HG02642 (cell line): ENCODE data around the gene NPPC.
"Not testable (repeated sequence)": the region's sequence is repeated elsewhere in the genome, so short reads cannot be mapped to it uniquely, and the experiment has no call there.

Experiments
- ATAC-seq: cut with Tn5 transposase; IDR thresholded peaks from one replicate; pipeline ENCODE4 v1.9.1; 2021; ENCODE audit warnings: mild to moderate bottlenecking; ENCODE audit not compliant: unreplicated experiment, poor library complexity

The NPPC gene

DNA sequence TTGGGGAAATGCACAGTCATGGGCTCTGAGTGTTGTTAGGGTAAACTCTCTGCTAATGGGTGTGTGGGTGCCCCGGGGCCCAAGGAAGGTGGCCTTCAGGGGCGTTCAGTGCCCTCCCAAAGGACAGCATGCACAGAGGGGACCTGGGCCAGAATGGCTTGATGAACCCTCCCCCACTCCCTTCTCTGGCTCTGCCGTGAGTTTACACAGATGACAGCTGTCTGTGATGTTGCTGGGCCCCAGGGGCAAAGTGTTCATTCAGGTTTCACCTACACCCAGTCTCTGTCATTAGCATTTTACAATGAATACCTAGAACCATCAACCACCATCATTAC, 3.2 kb downstream of the NPPC start:
- no peak for ATAC-seq

DNA sequence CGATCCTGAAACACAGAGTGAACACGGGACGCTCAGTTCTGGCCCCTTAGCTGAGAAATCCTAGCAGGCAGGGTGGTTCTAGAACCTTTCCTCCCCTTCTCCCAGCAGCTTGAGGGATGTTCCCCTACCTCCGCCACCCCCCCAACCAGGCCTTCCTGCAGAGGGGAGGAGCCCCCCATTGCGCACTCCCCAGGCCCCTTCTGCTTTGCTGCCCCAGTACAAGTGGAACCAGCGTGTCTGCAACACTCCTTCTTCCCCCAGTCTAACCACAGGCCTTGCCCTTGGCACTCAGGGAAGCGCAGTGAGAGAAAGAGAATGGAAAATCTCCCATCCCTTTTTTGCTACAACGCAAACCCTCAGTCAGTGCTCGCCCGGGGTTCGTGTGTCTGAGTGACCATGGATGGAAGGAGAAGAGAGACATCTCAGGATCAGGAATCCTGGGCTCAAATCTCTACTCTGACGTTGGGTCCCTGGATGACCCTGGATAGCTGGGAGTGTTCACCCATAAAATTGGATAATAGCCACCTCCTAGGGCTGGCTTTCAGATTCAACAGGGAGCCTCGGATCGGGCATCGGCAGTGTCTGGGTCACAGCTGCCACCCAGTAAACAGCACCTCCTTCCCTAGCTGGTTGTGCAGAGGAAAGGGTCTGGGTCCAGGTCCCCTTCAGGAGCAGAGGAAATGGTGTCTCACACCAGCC, 3.7 kb downstream of the NPPC start:
- ATAC-seq: no peak

DNA sequence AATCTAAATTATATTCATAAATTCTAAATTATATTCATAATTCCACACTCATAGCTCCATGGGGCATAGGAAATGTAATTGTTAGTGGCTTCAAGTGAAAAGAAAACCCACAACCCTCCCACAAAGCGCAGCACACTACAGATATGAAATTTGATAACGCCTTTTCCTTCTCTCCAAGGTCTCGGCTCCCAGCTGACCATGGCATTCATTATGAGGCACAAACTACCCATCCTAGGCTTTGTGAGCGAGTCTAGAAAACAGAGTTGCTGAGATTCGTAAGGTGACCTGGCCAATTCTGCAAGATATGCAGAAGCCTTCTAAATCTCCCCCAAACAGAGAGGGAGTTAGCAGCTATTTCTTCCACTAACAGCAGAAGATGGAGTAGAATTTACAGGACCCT, 5.4 kb downstream of the NPPC start:
- ATAC-seq: no peak

DNA sequence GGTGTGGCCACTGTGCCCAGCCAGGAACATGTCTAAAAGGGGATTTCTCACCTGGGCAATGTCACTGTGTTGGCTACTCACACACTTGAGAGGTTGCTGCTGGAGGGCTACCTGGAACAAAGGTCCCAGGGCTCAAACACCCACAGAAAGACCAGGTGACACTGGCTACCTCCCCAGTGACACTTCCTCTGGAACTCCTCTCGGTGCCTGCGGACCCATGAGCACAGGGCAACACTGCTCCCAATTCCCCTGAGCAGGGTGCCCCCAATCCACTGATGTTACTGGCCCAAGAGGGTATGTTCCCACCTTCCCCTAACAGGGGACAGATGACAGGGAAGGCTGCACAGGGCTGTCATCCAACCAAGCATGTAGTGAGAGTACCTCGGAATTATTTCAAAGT, 5.8 kb downstream of the NPPC start:
- no peak for ATAC-seq

DNA sequence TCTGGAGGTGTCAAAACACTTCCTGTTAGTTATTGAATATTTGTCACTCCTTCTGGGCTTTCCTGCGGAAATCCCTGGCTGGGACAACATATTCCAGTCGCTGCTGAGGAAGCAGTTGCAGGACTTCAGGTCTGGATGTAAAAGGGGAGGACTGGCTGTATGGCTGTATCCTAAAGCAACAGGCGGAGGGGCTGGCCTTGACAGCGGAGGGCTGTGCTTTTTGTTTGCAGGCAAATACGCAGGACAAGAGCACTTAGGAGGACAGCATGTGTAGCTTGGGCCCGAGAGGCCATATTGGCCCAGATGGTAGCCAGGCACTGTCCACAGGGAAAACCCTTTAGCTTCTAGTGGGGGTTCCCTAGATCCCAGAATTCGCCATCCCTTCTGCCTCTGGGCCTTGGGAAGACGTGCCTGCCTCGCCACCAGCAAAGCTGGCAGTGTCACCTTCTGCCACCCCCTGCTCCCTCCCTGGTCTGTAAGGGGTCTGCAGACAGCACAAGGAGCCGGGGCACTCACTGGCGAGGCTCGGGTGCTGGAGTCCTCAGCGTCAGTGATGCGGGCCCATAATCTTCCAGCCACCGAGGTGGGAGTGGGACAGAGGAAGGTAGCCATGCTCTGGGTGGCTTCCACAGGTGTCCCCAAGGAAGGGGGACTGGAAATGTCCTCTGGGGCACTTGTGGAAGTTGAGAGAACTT, 6.7 kb downstream of the NPPC start:
- ATAC-seq: no peak

DNA sequence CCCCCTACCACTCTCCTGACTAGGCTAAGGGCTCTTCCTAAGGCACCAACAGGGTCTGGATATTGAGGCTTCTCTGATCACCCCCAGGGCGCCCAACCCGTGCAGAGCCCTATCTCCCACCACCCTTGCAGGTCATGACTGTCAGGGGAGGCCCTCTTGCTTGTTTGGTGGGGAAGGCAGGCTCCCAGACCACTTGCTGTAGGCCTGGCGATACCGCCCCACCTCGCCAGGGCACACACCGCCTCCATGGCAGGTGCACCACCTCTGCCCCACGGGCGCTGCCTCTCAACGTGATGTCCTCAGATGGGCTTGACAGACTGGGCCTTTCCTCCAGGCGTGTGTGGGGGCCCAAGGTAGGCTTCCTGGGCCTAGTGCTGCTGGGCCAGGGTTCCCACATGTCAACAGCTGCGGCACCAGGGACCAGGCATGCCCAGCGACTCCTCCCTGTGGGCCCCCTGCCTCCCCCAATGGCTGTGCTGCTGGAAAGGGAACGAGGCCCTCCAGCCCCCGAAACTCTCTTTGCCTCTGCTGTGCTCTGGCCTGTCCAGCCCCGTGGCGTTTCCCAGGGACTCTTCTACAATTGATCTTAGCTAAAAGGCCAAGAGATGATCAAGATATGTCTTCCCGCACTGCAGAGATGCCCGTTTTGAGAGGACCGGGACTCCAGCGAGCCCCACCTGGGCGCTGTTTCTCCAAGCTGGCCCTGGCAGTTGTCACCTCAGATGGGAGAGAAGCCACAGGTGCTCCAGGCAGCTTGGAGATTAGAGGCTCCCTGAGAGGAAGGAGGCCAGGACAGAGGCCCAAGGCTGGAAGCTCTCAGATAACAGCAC, 7.5 kb downstream of the NPPC start:
- no peak for ATAC-seq

DNA sequence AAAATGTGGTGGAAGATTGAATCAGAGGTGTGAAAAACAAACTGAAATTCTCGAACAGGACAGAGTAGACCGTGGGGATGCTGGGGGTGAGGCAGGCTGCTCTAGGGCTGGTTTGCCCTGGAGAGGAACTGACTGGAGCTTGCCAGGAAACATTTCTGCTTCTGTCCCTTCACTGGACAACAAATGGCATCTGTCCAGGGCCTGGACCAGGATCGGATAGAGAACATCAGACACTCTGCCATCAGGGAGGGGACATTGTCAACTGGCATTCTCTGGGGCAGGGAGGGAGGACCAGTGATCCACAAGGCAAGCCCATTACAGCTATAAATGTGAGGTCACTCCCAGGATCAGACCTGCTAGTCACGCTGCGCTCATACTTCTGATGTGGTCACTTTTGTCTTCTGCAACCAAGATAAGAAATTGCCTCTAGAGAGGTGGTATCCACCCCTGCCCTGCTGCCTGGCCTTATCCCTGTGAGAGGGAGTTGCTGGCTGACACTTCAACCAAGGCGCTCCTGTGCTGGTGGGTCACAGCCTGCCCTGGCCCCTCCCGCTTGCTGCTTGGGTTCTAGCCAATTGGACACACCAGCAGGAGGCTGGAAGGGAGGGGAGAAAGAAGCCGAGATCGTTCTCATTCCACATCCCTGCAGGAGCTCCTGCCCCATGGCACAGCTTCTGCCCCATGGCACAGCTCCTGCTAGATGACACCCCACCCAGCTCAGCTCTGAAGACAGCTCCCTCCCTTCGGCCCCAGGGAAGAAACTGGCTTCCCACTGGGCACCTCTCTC, 8.7 kb downstream of the NPPC start:
- no peak for ATAC-seq

DNA sequence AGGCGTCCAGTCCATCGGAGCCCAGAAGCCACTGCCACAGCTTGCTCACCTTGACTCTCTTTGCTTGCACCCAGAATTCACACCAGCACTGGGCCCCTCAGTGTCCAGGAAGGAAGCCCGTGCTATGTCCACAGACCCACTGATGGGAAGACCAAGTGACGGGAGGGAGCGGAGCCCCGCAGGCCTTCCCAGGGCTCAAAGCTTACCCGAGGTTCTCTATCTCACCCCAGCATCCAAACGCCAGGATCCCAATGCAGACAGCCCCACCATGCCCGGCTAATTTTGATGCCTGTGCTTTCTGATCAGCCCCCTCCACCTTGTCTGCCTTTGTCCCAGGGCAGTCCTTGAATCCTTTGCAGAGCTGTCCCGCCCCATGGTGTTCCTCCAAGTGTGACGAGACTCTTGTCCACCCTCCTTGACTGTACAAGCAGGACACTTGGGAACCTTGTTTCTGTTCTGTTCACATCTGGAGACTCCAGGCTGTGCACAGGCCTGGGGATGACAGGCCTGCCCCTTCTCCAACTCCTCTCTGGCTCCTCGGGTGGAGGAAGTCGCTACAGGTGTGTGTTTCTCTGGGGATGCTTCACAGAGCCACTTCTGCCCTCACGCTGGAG, 12.0 kb downstream of the NPPC start:
- no peak for ATAC-seq

DNA sequence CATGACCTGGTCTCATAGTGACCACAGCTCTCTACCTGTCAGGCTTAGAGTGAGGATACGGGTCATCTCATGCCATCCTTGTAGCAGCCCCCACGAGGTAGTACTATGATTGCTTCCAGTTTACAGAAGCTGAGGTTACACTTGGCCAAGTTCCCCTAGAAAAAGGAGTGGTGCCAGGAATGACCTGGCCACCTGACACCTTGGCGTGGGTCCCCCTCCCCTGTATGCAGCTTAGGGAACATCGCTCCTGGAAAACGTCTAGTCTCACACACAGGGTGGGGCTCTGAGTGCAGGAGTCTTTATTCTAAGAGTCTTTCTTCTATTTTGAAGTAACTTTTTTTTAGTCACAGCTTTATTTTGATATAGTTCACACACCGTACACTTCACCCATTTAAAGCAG, 14.8 kb downstream of the NPPC start:
- no peak for ATAC-seq

DNA sequence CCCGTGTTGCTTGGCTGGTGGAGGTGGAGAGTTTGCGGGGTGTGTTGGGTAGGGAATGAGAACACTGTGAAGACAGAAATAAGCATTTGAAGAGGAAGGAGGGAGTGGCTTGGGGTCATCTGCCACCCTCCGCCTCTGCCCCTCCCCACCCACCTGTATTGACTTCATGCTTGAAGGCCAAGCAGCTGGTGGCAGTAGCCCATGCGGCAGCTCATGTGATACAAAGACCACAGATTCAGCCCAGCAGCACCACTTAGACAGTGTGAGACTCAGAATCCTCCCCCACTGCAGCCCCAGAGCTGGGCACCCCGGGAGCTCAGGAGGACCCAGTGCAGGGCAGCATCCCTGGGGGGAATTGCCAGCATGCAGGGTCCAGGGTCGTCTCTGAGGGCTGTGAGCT, 15.4 kb downstream of the NPPC start:
- ATAC-seq: no peak

DNA sequence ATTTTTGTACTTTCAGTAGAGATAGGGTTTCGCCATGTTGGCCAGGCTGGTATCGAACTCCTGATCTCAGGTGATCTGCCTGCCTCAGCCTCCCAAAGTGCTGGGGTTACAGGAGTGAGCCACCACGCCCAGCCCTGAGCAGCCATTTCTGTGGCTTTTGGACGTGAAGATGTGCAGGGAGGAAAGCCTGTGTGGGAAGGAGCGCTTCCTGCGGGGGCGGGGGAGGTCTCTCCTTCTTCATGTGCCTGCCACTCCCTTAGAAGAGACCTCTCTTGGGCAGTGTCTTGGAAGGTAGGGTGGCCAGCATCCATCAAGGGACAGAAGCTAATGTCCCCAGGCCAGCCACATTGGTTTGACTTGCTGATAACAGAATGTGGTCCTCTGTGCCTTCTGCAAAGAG, 16.0 kb downstream of the NPPC start:
- not testable (repeated sequence) for ATAC-seq

DNA sequence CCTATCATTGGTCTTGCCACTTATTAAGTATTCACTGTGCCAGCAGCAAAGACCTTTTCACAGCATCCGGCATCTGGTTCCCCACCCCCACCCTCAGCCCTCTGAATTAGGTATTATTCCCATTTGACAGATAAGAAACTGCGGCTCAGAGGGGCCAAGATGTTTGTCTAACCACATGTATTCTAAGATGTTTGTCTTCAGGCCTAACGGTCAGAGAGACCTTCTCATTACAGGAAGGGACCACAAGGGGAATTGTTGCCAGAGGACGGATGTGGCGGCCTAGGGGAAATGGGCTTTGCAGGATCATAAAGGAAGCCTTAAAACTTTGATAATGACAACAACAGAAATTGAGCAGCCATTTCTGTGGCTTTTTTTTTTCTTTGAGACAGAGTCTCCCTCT, 16.6 kb downstream of the NPPC start:
- no peak for ATAC-seq

DNA sequence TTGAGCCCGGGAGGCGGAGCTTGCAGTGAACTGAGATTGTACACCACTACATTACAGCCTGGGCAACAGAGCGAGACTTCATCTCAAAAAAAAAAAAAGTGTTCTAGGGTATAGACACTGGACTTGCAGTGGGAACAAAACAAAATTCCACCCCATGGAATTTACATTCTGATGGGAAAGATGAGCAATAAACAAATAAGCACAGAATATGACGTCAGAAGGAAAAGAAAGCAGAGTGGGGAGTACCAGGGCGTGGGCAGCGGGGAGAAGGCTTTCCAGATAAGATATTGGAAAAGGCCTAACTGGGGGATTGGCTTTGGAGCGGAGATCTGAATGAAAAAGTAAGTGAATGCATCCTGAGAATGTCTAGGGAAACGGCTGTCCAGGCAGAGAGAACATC, 17.6 kb downstream of the NPPC start:
- ATAC-seq: no peak

DNA sequence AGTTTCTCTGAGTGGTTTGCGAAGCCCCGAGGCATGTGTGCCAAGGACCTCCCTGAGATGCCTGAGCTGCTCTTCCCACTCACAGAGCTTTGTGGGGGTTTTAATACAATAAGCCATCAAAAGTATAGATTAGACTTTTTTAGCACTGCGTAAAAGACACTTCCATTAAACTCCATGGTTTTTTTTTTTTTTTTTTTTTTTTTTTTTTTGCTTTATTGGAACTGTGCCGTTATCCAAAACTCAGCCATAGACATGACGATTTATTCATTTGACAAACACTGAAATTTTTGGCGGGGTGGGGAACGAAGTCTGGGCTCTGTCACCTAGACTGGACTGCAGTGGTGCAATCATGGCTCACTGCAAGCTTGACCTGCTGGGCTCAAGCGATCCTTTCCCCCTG, 18.4 kb downstream of the NPPC start:
- no peak for ATAC-seq

DNA sequence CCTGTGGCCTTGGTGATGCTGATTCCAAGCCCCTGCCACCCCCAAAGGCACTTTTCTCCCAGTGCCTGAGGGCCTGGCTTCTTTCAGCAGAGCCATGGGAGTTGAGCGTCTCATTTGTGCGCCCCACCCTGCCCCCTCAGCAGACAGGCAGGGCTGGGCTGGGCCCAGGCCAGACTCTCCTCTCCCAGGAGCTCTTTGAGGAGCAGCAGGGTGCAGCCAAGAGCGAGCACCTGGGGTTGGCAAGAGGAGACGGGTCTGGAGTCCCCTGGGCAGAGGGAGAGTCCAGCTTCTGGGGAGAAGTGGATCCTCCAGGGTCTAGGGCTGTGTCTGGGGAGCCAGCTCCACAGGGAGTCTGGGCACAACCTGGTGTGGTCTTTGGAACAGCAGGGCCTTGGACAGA, 21.2 kb downstream of the NPPC start:
- ATAC-seq: no peak

DNA sequence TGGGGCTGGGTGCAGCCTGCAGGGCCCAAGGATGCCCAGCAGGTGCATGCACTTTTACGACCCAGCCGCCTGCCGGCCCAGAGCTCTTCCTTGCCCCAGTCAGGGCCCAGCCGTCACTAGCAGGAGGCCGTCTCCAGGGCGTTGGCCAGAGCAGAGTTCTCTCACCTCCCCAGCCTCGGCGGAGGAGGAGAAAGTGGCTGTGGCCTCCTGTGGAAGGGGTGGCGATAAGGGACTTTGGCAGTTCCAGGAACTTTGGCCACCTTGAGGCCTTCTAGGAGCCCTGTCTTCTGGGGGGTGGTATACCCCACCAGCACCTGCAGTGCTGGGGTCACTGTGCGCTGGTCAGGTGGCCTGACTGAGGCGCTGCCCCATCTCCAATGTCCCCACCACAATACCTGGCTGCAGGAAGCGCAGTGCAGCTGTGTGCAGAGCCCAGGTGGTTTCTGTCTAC, 22.0 kb downstream of the NPPC start:
- ATAC-seq: no peak

DNA sequence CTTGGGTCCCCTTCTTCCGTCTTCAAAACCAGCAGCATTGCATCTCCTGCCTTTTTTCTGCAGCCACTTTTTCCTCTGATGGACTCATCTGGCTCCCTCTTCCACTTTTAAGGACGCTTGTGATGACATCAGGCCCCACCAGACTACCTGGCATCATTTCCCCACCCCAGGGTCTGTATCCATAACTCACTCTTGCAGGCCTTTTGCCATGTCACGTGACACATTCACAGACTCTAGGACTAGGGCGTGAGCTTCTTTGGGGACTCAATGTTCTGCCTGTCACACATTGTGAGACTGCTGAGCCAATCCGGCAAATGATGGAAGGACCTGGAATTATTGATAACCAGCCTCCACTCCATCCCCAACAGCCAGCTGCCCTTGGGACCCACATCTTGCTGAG, 23.6 kb downstream of the NPPC start:
- ATAC-seq: no peak

DNA sequence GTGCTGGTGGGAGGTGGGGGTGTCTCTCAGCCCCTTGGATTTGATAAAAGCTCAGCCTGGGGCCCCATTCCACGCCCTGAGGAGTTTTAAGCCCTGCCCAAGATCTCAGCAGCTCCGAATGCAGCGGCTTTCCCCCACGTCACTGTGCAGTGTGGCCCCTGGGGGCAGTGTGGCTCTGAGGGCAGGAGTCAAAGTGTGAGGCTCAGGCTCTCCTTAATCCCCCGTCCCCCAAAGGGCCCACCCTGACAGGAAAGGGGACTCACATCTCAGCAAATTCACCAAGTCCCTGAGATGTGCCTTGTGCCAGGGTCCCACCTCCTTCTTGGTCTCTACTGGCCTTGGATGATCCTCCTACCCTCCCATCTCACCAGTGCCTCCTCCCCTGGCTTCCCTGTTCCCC, 25.2 kb downstream of the NPPC start:
- no peak for ATAC-seq

DNA sequence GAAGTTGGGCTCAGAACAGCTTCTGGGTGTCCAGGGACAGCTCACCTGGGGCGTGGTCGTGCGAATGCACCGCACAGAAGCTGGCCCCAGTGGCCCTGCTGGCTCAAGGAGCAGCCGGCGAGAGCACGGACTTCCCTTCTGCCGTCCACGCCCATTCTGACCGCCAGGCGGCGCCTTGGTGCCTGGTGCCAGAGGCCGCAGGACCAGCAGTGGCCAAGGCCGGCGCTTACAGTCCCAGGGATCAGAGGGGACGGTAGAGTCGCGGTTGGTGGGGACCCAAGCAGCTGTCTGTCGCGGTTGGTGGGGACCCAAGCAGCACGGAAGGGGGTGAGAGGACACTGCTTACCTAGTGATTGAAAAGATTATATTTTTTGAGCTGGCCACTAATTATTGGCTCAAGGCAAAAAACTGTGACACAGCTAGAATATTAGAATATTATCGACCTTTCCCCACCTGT, 25.7 kb downstream of the NPPC start:
- ATAC-seq: no peak
